MCF 10A (cell line): ENCODE results near the gene PROS1. TPM values are rescaled to one million over a fixed set of nuclear protein-coding genes. Genes with fewer than 3 reads are reported as not detected.
"Not testable (repeated sequence)": the region's sequence is repeated elsewhere in the genome, so short reads cannot be mapped to it uniquely, and the experiment has no call there.

Source experiments
- BruUV-seq: library from RNA; stranded (reverse); fragments of 400-500 nt; replicated peaks from 2 replicates; lab custom pipeline; 2021; lab: Mats Ljungman, UMichigan
- CTCF ChIA-PET: fragments of 300-600 bp; sonication (Branson Sonifier 250); formaldehyde crosslinking; extraction: SDS; loops from one replicate; lab custom pipeline; 2021; ENCODE audit warnings: antibody characterized with exemption, inconsistent platforms; lab: Yijun Ruan, JAX
- POLR2A ChIA-PET: fragments of 300-600, 350-650 bp; sonication (Branson Sonifier 250); formaldehyde crosslinking; extraction: SDS; loops from one replicate; lab custom pipeline; 2020; ENCODE audit warnings: antibody characterized with exemption, inconsistent platforms; lab: Yijun Ruan, JAX
- DNase-seq: peaks from one replicate; pipeline ENCODE4 v3.0.0-alpha.2; 2018; ENCODE audit not compliant: unreplicated experiment
- H3K27ac Mint-ChIP-seq: one replicate; pipeline ENCODE4 v1.8.0; 2022; ENCODE audit warnings: mild to moderate bottlenecking, low read depth, mixed read lengths; ENCODE audit not compliant: unreplicated experiment
- H3K27me3 Mint-ChIP-seq: one replicate; pipeline ENCODE4 v1.8.0; 2022; ENCODE audit warnings: mixed read lengths; ENCODE audit not compliant: insufficient read depth, unreplicated experiment
- H3K36me3 Mint-ChIP-seq: one replicate; pipeline ENCODE4 v1.8.0; 2022; ENCODE audit warnings: mild to moderate bottlenecking, moderate library complexity, mixed read lengths; ENCODE audit not compliant: insufficient read depth, unreplicated experiment
- H3K4me1 Mint-ChIP-seq: one replicate; pipeline ENCODE4 v1.8.0; 2022; ENCODE audit warnings: mixed read lengths; ENCODE audit not compliant: insufficient read depth, unreplicated experiment
- H3K4me3 Mint-ChIP-seq: one replicate; pipeline ENCODE4 v1.8.0; 2022; ENCODE audit warnings: mild to moderate bottlenecking, moderate library complexity, mixed read lengths; ENCODE audit not compliant: unreplicated experiment
- H3K9me3 Mint-ChIP-seq: one replicate; pipeline ENCODE4 v1.8.0; 2022; ENCODE audit warnings: mixed read lengths; ENCODE audit not compliant: unreplicated experiment
- intact Hi-C: fragments of 100-400 bp; cut with micrococcal nuclease; formaldehyde crosslinking; loops from 2 replicates; pipeline ENCODE4 v1.14.1; 2022
- total RNA-seq: library from RNA; stranded (reverse); gene quantifications from 2 replicates; pipeline ENCODE4 v1.2.3, GENCODE V29; 2022
- TF ChIP-seq, protein P1 (sequence below): fragments of 200-600 bp; IDR thresholded peaks from one replicate; pipeline ENCODE4 v1.8.0; 2022; ENCODE audit warnings: antibody characterized with exemption, mild to moderate bottlenecking; ENCODE audit not compliant: unreplicated experiment

The PROS1 gene
- total RNA-seq, 1 experiment from 2014 or later: 15.6 TPM

- no TSS peak for BruUV-seq
- intact Hi-C loops: no loop called here
- Mint-ChIP-seq H3K9me3 (no peaks in the 10 kb centered on the region), H3K4me3 (no peak overlapping the region), H3K27ac (no peak overlapping the region), H3K27me3 (no peaks in the 10 kb centered on the region), H3K4me1 (peaks cover under 1% of the 10 kb centered on the region), H3K36me3 (peaks cover 11% of the 10 kb centered on the region)
- POLR2A ChIA-PET: no interaction called here
- CTCF ChIA-PET: no interaction called here
- no peak for DNase-seq
- TF ChIP-seq, protein P1, sequence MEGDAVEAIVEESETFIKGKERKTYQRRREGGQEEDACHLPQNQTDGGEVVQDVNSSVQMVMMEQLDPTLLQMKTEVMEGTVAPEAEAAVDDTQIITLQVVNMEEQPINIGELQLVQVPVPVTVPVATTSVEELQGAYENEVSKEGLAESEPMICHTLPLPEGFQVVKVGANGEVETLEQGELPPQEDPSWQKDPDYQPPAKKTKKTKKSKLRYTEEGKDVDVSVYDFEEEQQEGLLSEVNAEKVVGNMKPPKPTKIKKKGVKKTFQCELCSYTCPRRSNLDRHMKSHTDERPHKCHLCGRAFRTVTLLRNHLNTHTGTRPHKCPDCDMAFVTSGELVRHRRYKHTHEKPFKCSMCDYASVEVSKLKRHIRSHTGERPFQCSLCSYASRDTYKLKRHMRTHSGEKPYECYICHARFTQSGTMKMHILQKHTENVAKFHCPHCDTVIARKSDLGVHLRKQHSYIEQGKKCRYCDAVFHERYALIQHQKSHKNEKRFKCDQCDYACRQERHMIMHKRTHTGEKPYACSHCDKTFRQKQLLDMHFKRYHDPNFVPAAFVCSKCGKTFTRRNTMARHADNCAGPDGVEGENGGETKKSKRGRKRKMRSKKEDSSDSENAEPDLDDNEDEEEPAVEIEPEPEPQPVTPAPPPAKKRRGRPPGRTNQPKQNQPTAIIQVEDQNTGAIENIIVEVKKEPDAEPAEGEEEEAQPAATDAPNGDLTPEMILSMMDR: no peak
Measured at GRCh38 chr3:93962798-93963197, 10.9 kb downstream of the PROS1 start.

DNA sequence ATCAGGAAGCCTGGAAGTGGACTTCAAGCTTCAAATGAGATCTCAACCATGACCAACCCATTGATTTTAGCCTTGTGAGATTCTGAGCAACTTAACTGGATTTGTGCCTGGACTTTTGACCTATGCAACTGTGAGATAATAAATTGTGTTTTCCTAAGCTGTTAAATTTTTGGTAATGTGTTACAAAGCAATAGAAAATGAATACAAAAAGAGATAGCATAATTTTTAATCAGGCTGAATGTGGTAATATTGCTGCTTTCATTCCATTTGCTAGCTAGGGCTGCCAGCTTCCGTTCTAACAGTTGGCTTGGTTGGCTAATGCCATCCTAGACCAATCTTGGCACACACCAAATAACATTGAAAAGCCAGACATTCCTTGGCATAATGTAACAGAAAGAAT, 12.2 kb downstream of the PROS1 start:
- no peak overlapping the region for H3K4me3 Mint-ChIP-seq
- CTCF ChIA-PET: interaction anchor here (1.1 to 1.2 kb wide), 2 partner anchors 10 to 325 kb away, joined by 3 read pairs; no protein-coding TSS in a partner anchor
- POLR2A ChIA-PET: interaction anchor here (0.9 to 1.1 kb wide), 2 partner anchors 9 to 43 kb away, joined by 3 to 4 read pairs; no protein-coding TSS in a partner anchor
- intact Hi-C loops: no loop called here
- TF ChIP-seq, protein P1: no peak
- DNase-seq: no peak
- peaks cover 6% of the 10 kb centered on the region for H3K36me3 Mint-ChIP-seq
- H3K9me3 Mint-ChIP-seq: no peaks in the 10 kb centered on the region
- no peak overlapping the region for H3K27ac Mint-ChIP-seq
- no TSS peak for BruUV-seq
- no peaks in the 10 kb centered on the region for H3K4me1 Mint-ChIP-seq
- no peaks in the 10 kb centered on the region for H3K27me3 Mint-ChIP-seq

- CTCF ChIA-PET: interaction anchor here (0.6 to 1.2 kb wide), 3 partner anchors 10 to 325 kb away, joined by 3 read pairs; no protein-coding TSS in a partner anchor
- Mint-ChIP-seq H3K36me3 (peaks cover 6% of the 10 kb centered on the region), H3K9me3 (no peaks in the 10 kb centered on the region), H3K27ac (no peak overlapping the region), H3K27me3 (no peaks in the 10 kb centered on the region), H3K4me3 (no peak overlapping the region), H3K4me1 (no peaks in the 10 kb centered on the region)
- POLR2A ChIA-PET: interaction anchor here (0.9 to 1.1 kb wide), 2 partner anchors 9 to 44 kb away, joined by 3 to 4 read pairs; no protein-coding TSS in a partner anchor
- no TSS peak for BruUV-seq
- no peak for DNase-seq
- intact Hi-C loops: no loop called here
- TF ChIP-seq, protein P1: no peak
Measured at GRCh38 chr3:93961026-93961425, 12.7 kb downstream of the PROS1 start.

DNA sequence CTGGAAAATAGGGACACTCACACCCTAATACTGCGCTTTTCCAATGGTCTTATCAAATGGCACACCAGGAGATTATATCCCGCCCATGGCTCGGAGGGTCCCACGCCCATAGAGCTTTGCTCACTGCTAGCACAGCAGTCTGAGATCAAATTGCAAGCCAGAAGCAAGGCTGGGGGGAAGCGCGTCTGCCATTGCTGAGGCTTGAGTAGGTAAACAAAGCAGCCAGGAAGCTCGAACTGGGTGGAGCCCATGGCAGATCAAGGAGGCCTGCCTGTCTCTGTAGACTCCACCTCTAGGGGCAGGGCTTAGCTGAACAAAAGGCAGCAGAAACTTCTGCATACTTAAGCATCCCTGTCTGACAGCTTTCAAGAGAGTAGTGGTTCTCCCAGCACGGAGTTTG, 23.7 kb downstream of the PROS1 start:
- H3K27ac Mint-ChIP-seq, intact Hi-C loops, H3K4me3 Mint-ChIP-seq, BruUV-seq, DNase-seq, POLR2A ChIA-PET, H3K9me3 Mint-ChIP-seq, H3K36me3 Mint-ChIP-seq, H3K4me1 Mint-ChIP-seq, H3K27me3 Mint-ChIP-seq: not testable (repeated sequence)
- CTCF ChIA-PET: interaction anchor here (0.7 kb wide), 1 partner anchor 28 kb away, joined by 3 read pairs; no protein-coding TSS in a partner anchor

DNA sequence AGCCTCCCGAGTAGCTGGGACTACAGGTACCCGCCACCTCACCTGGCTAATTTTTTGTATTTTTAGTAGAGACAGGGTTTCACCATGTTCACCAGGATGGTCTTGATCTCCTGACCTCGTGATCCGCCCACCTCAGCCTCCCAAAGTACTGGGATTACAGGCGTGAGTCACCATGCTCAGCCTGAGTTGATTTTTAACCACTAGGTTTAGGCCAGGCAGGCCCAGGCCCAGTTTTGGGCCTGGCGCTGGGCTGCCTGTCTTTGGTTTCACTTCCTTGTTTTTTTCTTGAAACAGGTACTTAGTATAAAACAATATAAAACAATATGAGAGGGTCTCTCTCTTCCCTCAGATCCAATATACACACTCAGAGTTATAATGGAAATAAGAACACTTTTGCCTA, 36.2 kb downstream of the PROS1 start:
- intact Hi-C loops, H3K36me3 Mint-ChIP-seq: not testable (repeated sequence)

More for the DNA sequence above, 36.2 kb downstream of the PROS1 start:
- H3K4me3 Mint-ChIP-seq, H3K27me3 Mint-ChIP-seq, BruUV-seq, POLR2A ChIA-PET, H3K27ac Mint-ChIP-seq, H3K9me3 Mint-ChIP-seq, DNase-seq, H3K4me1 Mint-ChIP-seq: not testable (repeated sequence)
- CTCF ChIA-PET: interaction anchor here (0.6 kb wide), 1 partner anchor 23 kb away, joined by 3 read pairs; no protein-coding TSS in a partner anchor
